ENCODE data around the gene PEX16. TPM values are rescaled to one million over a fixed set of nuclear protein-coding genes. Genes with fewer than 3 reads are reported as not detected.

Gene PEX16
- total and polyA plus RNA-seq, 11 donors: 10.4 to 22.8 (median 16.3) TPM

DNA sequence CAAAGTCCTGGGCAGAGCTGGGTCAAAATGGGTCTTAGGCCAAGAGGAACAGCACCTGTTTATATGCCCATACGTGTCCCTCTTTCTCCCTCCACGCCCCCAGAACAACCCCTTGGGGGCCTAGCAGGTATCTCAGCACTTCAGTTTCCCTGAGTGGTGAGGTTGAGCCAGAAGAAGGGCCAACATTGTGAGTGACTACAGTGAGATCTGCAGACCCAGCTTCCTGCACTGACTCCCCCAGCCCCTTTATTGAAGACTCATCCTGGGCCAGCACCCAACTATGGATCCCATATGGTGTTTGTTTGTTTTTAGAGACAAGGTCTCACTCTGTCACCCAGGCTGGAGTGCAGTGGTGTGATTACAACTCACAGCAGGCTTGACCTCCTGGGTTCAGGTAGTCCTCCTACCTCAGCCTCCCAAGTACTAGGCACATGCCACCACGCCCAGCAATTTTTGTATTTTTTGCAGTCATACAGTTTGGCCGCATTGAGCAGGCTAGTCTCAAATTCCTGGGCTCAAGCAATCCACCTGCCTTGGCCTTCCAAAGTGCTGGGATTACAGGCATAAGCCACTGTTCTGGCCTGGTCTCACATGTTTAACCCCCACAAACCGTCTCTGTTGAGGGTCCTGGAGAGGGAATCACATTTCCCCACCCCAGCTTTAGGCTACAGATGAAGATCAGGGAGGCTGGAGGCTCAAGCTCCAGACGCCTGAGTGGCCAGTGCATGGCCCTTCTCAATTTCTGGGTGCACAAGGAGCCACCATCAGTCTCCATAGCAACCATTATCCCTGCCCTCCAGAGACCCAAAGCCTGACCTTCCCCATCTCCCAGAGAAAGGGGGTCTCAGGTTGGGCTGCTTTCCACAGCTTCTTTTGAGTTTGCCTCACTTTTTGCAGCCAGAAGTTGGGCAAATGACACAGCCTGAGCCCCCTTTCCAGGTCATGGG, 3.1 kb upstream of the PEX16 start:
- intact Hi-C loops (cut with DNase I): loop anchor here in 1 of 10 donors (2.0 kb wide), 1 partner anchor 78 kb away; no protein-coding TSS in a partner anchor
- WGBS, 4 donors: 90 to 95% (median 92%) methylated on average over 6 of the region's 6 CpGs
- H3K27ac ChIP-seq: peak overlapping the region in 3 of 12 donors; percentile 34 to 47 (median 40)
- DNase-seq (peak in 2 of 5 donors; percentile 13 to 18), ATAC-seq (no peak)
- H3K27me3 ChIP-seq: peaks cover 14 to 32% (median 17%) of the 10 kb centered on the region in 9 donors
- no peak overlapping the region for H3K4me3 ChIP-seq
- H3K9me3 ChIP-seq: no peaks in the 10 kb centered on the region
- peaks cover 0 to 3% (median 2%) of the 10 kb centered on the region in 9 donors for H3K36me3 ChIP-seq
- H3K4me1 ChIP-seq: peaks cover 3 to 60% (median 36%) of the 10 kb centered on the region in 12 donors
- no peak for TF ChIP-seq POLR2A (IDR thresholded peaks at IDR 0.05)
- TF ChIP-seq, protein P1, sequence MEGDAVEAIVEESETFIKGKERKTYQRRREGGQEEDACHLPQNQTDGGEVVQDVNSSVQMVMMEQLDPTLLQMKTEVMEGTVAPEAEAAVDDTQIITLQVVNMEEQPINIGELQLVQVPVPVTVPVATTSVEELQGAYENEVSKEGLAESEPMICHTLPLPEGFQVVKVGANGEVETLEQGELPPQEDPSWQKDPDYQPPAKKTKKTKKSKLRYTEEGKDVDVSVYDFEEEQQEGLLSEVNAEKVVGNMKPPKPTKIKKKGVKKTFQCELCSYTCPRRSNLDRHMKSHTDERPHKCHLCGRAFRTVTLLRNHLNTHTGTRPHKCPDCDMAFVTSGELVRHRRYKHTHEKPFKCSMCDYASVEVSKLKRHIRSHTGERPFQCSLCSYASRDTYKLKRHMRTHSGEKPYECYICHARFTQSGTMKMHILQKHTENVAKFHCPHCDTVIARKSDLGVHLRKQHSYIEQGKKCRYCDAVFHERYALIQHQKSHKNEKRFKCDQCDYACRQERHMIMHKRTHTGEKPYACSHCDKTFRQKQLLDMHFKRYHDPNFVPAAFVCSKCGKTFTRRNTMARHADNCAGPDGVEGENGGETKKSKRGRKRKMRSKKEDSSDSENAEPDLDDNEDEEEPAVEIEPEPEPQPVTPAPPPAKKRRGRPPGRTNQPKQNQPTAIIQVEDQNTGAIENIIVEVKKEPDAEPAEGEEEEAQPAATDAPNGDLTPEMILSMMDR (IDR thresholded peaks at IDR 0.05): no peak

DNA sequence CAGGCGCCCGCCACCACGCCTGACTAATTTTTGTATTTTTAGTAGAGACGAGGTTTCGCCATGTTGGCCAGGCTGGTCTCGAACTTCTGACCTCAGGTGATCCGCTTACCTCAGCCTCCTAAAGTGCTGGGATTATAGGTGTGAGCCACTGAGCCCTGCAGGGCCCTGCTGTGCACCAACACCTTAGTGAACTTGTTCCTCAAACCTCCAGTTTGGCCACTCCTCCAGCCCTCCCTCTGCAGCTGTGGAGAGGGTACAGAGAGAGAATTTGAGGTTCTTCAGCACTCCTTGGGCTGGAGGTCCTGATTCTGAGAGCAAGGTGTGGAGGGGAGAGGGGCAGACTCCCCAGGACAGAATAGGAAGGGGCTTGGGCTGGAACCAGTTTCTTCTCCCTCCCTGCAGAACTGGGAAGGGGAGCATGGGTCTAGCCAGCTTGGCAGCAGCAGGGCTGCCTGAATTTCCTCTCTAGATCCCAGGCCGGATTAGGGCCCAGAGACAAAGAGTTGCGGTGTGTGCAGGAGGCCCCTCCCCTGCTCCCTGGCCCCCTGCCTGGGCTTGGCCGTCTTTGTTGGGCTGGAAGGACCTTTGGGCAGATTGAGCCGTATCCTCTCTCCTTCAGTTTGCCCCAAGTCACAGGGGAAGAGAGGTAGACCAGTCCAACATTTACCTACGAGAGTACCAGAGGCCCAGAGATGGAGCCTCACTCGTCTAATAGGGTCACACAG, 2.3 kb upstream of the PEX16 start:
- 75 to 81% (median 80%) methylated on average over 13 of the region's 13 CpGs for WGBS, 4 donors
- Histone ChIP-seq H3K36me3 (peaks cover 0 to 11% (median 11%) of the 10 kb centered on the region in 9 donors), H3K4me3 (no peak overlapping the region), H3K27me3 (peaks cover 14 to 31% (median 17%) of the 10 kb centered on the region in 9 donors), H3K4me1 (peaks cover 3 to 63% (median 37%) of the 10 kb centered on the region in 12 donors), H3K27ac (peak overlapping the region in 4 of 12 donors; percentile 47 to 60 (median 50)), H3K9me3 (no peaks in the 10 kb centered on the region)
- intact Hi-C loops (cut with DNase I): loop anchor here in 7 of 10 donors (2.0 to 10.0 kb wide), 4 partner anchors 55 to 77 kb away; partner anchors contain the start of gene CRY2 (in 4 of the 7)
- ATAC-seq (no peak), DNase-seq (peak; percentile 18 to 59 (median 50))
- TF ChIP-seq, protein P1 (IDR thresholded peaks at IDR 0.05): no peak
- no peak for TF ChIP-seq POLR2A (IDR thresholded peaks at IDR 0.05)

GRCh38 chr11:45918962-45919675, 1.4 kb upstream of the PEX16 start:
- DNase-seq: peak in 2 of 5 donors; percentile 16 to 17
- intact Hi-C loops (cut with DNase I): loop anchor here in 7 of 10 donors (1.0 to 10.0 kb wide), 4 partner anchors 54 to 72 kb away; partner anchors contain the start of gene CRY2 (in 5 of the 7)

More at GRCh38 chr11:45918962-45919675, 1.4 kb upstream of the PEX16 start:
- no peaks in the 10 kb centered on the region for H3K9me3 ChIP-seq
- H3K4me3 ChIP-seq: peak overlapping the region in 11 of 12 donors; percentile 75 to 100 (median 96)
- no peak for TF ChIP-seq POLR2A (IDR thresholded peaks at IDR 0.05)
- TF ChIP-seq, protein P1 (IDR thresholded peaks at IDR 0.05): no peak
- peak overlapping the region in 11 of 12 donors; percentile 77 to 97 (median 91) for H3K27ac ChIP-seq
- H3K36me3 ChIP-seq: peaks cover 0 to 20% (median 19%) of the 10 kb centered on the region in 9 donors
- no peak for ATAC-seq
- H3K27me3 ChIP-seq: peaks cover 14 to 25% (median 17%) of the 10 kb centered on the region in 9 donors
- peaks cover 3 to 63% (median 37%) of the 10 kb centered on the region in 12 donors for H3K4me1 ChIP-seq
- WGBS, 4 donors: 70 to 76% (median 72%) methylated on average over 7 of the region's 7 CpGs

Data from heart left ventricle (tissue), 16 donors.